HL-60/S4 (cell line): ENCODE results near the gene BZW2.
"Not testable (repeated sequence)": the region's sequence is repeated elsewhere in the genome, so short reads cannot be mapped to it uniquely, and the experiment has no call there.

Experiments used
- in situ Hi-C: fragments of 300-500 bp; cut with MboI; formaldehyde crosslinking; loops from 2 replicates; pipeline ENCODE4 v1.14.3; 2022; ENCODE audit warnings: low sequenced_read_pairs

BZW2 gene

DNA sequence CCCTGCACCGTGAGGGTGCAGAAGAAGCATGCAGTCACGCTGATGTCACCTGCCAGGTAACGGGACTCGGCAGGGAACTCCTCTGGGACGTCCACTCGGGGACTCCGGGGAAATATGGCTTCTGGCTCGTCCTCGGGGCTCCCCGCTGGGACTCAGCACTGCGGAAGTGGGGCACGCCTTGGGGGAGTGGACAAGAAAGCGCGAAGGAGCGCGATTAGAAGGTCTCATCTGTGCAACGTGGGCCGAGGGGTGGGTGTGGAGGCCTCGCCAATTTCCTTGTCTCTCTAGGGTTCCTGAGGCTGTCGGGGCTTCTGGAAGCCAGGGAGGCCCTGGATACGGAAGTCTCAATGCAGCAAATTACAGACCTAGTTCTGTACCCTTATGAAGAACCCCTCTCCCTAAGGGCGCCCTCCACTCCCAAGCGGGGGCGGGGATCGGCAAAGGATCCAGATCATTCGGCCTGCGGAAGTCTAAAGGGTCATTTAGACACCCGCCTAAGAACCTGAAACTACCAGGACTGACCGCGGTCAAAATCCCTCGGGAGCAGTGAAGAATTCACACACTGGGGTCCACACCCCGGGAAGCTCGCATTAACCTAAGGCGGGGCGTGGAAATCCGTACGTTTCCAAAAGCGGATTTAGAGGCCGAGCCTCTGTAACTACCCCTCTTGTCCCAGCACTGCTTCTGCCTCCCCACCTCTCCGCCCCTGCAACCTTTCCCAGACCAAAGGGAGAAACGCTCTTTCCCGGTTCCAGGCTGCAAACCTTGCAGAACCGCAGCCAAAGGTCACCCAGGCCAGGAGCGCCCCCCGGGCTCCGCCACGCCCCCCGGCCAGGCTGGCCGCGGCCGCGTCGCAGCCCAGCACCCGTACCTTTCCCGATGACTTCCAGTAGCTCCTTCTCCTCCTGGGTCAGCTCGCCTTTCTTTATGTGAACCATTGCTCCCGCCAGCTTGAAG lies 1.1 kb upstream of the BZW2 start:
- in situ Hi-C loops = no loop called here

DNA sequence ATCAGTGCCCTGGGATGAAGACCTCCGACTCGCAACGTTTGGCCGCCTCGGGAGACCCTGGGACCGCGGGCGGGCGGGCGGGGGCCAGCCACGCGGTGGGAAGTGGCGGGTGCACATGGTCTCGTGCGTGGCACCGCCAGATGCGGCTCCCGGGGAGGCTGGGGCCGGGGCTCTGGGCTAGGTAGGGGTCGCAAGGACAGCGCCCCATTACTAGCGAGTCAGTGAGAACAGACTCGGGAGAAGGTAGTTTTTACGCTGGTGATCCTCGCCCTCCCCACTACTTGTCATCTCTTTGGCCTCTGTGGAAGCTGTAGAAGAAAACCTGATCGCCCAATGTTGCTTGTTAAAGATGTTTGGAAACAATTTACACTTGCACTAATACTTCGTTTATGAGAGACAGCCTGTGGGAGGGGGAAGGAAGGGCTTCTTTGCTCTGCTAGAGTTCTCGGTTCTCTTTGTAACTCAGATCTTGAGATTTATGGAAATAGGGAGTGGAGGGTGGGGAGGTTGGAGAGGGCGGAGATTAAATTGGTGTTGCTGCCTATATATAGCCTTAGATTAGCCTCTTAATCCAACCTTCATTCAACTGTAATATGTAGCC lies 591 bp downstream of the BZW2 start:
- in situ Hi-C loops = no loop called here

DNA sequence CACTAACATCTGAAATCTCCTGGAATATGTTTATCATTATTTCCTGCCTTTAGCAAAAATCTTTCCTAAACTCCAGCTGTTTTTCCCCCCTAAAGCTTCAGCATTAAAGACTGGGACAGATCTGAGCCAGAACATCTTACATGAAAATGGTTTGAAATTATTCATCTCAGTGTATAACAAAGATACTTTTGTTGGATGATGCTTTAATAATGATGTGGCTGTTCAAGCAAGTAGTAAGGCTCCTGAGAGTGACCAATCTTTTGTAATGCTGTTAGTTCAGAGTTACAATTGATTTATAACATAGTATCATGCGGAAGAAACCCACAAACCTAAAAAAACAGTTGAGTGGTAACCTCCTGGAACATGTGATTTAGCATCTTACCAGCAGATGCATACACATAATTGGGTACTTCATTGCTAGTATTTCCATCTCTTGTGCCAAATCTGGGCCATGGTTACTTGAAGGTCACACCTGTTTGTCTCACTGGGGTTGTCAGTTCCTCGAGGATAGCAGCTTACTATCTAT lies 1.5 kb downstream of the BZW2 start:
- in situ Hi-C loops = no loop called here

DNA sequence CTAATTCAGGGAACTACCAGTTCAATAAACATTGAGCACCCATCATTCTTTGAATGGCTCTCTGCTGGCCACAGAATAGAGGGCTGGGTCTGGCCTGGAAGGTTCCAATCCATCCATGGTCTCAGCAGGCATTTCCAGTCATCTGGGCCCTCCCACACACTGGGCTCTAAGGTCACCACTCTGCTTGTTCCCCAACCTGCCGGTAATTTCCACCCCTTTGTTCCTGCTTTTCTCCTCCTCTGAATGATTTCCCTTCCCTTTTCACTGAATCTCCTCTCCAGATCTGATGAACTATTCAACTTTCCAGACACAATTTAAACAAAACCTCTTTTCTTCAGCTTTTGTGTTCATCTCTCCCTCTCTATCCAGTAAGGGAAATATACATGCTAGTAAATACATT lies 2.6 kb downstream of the BZW2 start:
- in situ Hi-C loops = no loop called here

DNA sequence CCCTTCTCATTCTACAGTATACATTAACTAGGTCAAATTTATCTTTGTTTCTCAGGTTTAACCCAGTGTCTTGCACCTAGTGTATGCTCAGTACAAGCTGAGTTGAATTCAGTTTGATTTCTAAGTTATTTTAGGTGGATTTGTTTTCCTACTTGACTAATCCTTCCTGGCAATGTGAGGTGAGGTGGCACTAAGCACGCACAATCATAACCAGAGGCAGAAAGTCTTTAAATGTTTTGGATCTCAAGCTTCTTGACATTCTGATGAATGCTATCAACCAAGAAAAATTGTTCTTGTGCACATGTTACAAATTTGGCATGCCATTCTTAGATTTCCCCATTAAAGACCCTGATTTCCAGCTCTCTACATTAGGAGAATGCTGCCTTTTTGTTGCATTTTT lies 3.2 kb downstream of the BZW2 start:
- in situ Hi-C loops = no loop called here

DNA sequence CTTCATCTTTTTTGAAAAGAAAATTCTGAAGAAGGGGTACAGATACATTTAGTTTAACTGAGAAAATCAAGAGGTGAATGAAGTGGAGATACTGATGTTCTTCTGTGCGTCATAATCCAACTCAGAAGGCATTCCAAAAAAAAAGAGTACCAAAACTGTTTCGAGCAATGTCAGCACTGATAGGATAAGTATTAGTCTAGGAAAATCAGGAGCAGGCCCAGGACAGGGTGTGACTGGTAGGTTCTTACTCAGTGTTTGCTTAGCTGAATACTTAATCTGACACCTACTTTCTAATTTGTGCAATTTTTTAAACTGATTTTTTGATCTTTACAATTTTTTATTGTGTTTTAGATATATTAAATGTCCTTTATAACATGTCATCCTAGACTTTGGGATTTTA lies 4.3 kb downstream of the BZW2 start:
- in situ Hi-C loops = no loop called here

DNA sequence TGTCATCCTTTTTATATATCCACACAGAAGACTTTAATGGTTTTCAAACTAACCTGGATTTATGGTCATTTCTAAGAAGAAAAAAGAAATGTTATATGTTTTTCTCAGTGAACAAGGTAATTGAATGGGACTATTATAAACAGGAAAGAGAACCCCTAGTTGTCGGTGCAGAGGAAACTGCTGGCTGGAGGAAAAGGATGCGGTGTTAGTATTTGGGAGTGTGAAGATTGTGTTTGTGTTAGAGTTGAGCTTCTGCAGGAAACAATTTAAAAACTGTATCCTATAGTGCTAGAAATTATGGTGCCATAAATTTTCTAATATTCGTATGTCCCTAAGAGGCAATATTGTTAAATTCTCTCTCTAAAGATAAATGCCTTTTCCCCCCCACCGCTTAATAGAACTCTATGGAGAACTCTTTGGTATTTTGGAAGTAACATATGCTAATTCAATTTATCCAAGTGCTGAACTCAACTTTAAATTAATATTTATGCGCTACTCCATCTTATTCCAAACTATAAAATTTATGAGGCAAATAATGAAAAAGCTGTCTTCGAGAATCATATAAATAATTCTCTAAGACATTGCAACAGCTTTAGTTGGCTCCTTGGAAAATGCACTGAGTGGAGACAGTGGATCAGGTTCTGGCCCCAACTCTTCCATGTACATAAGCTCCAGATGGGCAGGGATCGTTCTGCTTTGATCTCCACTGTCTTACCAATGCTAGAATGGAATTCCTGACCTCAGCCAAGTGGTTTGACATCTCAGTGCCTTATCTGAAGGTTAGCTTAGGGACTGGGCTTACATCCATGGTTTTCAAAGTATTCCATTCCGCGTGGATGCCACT lies 5.6 kb downstream of the BZW2 start:
- in situ Hi-C loops = no loop called here

DNA sequence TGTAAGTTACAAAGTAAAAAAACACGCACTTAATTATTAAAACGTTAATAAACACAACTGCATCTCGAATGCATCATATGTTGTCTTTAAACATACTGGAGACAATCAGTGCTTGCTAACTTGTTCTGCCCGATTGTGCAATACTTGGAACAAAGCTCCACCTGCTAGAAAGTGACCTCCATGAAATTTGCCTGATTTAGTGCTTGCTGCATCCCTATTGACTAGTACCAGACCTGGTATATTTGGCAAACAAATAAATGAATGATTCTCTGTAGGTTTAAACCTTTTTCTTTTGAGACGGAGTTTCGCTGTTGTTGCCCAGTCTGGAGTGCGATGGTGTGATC lies 6.2 kb downstream of the BZW2 start:
- in situ Hi-C loops = no loop called here

DNA sequence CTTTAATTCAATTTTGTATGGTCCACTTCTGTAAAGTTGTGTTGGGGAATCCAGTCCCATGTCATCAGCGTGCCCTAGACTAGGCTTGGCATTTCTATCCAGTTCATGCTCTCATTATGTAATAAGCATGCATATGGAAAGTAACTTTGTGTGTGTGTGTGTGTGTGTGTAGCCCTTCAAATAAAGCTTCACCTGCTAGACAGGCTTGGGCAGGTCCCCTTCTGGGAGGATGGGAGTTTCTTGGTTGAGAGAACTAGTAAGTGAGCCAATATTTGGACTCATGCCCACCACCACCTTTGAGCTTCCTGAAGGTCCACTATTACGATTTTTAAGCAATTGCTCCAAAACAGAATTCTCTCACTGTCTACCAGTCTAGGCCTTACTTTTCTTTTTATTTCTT lies 6.9 kb downstream of the BZW2 start:
- in situ Hi-C loops = no loop called here

DNA sequence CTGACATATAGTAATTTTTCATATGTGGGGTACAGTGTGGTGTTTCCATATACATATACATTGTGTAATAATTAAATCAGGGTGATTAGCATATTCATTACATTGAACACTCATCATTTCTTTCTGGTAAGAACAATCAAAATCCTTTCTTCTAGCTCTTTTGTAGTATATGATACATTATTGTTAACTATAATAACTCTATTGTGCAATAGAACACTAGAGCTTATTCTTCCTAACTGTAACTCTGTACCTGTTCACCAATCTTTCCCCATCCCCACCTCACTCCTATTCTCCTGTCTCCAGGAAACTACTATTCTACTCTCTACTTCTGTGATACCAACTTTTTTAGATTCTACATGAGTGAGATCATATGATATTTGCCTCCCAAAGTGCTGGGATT lies 9.4 kb downstream of the BZW2 start:
- in situ Hi-C loops = no loop called here

DNA sequence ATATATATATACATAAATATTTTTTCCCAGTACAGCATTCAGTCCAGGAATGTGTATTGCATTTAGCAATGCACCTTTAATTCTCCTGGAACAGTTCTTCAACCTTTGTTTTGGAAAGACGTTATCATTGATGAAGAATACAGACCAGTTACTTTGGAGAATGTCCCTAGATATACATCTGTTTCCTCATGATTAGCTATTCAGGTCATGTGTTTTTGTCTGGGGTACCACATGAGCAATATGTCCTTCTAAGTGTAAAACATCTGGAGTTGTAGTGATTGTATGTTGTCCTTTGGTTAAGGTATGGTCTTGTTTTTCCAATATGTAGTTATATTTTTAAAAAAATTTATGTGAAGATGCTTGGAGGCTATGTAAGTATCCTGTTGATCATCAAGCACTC lies 10.2 kb downstream of the BZW2 start:
- in situ Hi-C loops = no loop called here

DNA sequence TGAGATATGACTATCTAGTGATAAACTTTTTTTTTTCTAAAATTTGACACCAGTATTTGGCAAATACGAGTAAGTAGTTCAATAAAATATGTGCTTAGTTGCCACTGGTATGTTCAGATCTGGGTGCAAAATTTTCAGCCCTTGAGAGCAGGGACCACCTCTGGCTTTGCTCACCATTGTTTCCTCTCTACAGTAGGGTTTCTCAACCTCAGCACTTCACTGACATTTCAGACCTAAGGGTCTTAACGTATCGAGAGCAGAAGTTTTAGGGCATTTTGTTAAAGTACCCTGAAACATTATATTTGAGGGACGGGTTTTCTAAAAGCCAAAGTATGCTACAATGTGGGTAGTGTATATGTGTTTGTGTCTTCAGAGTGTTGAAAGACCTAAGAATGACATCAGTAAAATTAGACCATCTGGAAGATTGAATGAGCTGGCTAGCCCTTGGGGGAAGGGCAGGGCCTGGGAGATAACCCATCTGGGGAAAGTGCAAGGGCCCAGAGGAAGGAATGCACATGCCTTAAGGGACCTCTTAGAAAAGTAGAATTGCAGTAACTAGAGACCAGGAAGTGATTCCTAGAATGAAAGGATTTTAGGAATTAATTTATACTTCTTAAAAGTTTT lies 11.8 kb downstream of the BZW2 start:
- in situ Hi-C loops = no loop called here

DNA sequence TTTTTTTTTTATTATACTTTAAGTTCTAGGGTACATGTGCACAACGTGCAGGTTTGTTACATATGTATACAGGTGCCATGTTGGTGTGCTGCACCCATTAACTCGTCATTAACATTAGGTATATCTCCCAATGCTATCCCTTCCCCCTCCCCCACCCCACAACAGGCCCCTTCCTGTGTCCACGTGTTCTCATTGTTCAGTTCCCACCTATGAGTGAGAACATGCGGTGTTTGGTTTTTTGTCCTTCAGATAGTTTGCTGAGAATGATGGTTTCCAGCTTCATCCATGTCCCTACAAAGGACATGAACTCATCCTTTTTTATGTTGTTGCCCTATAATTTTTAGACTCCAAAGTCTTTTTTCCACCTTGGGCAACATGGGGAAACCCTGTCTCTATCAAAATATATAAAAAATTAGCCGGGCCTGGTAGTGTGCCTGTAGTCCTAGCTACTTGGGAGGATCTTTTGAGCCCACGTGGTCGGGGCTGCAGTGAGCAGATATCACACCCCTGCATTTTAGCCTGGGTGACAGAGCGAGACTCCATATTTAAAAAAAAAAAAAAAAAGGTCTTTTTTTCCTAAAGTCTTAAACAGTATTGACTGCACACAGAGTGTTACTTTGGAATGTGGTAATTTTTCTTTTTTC lies 14.0 kb downstream of the BZW2 start:
- in situ Hi-C loops = not testable (repeated sequence)

DNA sequence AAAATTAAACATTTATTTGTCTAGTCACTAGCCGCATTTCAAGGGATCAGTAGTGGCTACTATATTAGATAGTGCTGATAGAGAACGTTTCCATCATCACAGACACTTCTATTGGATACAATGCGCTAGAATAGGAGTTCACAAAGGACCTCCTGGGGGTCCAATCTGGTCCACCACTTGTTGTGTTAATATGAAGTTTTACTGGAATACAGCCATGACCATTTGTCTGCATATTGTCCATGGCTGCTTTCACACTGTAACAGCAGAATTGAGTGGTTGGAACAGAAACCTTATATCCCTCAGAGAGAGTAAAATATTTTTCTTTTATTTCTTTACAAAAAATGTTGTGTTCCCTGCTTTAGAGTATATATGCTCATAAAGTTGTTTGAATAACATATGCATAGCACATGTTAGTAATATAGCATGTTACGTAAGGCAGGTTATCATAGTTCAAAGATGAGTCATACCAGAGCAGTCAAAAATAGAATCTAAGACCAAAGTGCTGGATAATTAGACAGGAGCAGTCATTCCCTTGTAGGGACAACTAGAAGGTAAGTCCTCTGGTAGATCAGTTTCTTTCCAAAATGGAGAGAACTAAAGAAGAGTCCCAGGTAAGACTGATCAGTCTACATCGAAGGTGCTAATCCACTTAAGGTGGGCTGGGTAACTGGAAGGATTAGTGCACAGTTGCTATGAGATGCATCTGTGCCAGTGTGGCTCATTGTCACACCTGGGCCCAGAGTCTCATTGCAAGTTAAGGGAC lies 14.9 kb downstream of the BZW2 start:
- in situ Hi-C loops = no loop called here

DNA sequence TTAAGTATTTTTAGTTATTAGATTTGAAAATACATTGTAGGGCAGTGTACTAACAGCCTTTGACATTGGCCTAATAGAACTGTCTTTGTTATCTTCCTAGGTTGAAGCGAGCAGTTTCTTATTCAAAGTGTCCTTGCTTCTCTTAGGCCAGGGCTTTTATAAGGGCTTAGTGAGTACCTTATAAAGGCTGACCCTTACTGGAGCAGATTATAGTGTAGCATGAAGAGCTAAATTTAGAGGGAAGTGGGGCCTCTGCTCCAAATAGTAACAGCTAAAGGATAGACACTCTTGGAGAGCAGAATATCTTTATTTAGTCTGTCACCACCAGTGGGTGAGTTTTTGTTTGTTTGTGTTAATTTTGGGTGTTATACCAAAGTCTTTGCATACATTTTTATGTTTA lies 15.9 kb downstream of the BZW2 start:
- in situ Hi-C loops = no loop called here

DNA sequence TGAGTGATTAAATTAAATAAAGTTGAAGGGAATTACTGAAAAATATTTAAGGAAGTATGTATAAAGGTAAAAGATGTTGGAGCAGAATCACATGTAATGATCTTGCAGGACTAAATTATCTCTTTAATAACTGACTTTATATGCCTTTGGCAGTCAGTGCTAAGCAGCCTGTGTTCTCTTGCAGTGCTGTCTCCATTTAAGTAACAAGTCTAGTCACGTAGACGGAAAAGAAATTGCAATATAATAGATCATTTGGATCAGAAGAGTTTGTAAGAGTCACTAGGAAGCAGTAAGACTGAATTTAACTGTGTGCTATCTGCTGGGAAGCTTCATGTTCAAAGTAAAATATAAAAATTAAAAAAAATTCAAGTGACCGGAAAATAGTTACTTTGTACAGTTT lies 21.4 kb downstream of the BZW2 start:
- in situ Hi-C loops = no loop called here

DNA sequence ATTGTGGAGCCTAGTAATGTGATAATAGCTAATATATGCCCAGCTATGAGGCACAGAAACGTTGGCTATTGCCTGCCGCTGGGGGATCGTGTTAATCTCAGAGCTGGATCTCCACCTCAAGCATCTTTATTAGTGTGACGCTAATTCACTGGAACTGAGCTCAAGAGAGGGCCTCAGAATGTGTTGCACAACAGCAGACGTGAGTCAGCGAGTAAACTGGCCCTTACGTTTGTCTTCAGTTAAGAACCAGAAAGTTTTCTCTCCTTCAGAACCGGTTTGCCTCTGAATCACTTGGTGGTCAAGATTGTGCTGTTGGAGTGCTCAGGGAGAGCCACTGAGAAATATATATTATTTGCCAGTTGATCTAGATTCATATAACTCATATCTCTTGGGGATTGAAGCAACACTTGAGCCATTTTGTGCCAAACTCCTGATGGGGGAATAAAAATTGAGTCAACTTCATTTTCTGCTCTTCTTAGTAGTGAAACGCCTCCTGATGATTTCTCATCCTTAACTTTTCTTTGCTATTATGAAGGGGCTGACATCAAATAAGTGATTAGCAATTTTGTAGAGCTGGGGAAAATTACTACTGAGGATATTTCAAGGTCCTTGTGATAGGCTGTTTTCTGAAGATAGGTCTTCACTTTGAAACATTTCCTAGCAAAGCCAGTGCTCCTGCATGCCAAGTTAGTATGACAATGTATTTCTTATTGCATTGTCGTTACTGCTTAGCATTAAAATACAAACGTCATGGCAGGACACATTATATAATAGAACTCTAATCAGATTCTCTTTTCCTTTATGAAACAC lies 22.3 kb downstream of the BZW2 start:
- in situ Hi-C loops = no loop called here

DNA sequence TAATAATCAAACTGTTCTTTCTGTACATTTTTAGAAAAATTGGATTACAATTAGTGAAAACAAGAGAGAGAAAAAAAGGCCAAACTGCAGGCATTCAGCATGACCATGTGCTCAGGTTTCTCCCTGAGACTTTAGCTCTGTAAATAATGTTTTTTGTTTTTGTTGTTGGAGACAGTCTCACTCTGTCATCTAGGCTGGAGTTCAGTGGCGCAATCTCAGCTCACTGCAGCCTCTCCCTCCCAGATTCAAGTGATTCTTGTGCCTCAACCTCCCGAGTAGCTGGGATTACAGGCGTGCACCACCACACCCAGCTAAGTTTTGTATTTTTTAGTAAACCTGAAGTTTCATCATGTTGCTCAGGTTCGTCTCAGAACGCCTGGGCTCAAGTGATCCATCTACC lies 23.0 kb downstream of the BZW2 start:
- in situ Hi-C loops = no loop called here

DNA sequence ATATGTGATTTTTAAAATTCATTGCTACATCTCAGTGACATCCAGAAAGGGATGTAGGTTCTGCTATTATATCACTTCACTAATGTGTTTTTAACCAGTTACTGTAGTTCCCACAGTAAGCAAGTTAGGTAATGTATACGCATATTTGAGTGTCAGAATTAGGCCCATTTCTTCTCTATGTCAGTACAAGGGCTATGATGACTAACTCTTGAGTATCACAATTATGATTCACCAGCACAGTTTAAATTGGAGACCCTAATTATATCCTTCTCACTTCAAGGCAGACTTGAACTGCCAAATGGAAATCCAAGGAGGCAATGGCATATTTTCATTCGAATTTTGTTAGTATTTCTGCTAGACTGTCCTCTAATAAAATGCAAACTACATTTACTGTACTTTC lies 23.6 kb downstream of the BZW2 start:
- in situ Hi-C loops = no loop called here
